Epithelial cell of esophagus (primary cell): ENCODE results near the gene SH3BGRL2.
"Not testable (repeated sequence)": the region's sequence is repeated elsewhere in the genome, so short reads cannot be mapped to it uniquely, and the experiment has no call there.

ENCODE experiments used
- DNase-seq: peaks from one replicate; pipeline ENCODE4 v3.0.0; 2010; ENCODE audit warnings: low read depth
- H3K4me3 ChIP-seq: 2 replicates; pipeline ENCODE4 v1.5.1; 2011; ENCODE audit warnings: mild to moderate bottlenecking, low read length, control low read depth
- TF ChIP-seq, protein P1 (sequence below): IDR thresholded peaks from 2 replicates; pipeline ENCODE4 v1.5.1; 2011; ENCODE audit warnings: low read depth, mild to moderate bottlenecking, low read length, control low read depth, inconsistent platforms; ENCODE audit not compliant: insufficient read depth; ENCODE audit errors: missing control alignments

SH3BGRL2 gene

DNA sequence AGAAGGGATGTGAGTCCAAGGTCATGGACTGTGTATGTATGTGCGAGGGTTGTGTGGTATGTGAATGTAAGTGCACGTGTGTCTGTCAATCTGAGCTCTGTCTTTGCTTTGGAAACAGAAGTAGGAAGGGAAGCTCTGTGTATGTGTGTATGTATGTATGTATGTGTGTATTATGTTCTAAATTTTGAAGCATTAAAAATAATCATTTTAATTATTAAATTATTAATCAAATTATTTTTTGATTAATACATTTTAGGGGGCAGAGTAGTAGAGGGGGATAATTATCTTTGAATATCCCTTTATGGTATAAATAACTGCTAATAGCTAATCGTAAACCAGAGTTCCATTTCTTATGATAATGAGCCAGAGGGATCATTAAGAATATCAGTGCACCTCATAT lies 42.8 kb downstream of the SH3BGRL2 start:
- no peak for DNase-seq
- H3K4me3 ChIP-seq: no peak overlapping the region
- TF ChIP-seq, protein P1, sequence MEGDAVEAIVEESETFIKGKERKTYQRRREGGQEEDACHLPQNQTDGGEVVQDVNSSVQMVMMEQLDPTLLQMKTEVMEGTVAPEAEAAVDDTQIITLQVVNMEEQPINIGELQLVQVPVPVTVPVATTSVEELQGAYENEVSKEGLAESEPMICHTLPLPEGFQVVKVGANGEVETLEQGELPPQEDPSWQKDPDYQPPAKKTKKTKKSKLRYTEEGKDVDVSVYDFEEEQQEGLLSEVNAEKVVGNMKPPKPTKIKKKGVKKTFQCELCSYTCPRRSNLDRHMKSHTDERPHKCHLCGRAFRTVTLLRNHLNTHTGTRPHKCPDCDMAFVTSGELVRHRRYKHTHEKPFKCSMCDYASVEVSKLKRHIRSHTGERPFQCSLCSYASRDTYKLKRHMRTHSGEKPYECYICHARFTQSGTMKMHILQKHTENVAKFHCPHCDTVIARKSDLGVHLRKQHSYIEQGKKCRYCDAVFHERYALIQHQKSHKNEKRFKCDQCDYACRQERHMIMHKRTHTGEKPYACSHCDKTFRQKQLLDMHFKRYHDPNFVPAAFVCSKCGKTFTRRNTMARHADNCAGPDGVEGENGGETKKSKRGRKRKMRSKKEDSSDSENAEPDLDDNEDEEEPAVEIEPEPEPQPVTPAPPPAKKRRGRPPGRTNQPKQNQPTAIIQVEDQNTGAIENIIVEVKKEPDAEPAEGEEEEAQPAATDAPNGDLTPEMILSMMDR: no peak

DNA sequence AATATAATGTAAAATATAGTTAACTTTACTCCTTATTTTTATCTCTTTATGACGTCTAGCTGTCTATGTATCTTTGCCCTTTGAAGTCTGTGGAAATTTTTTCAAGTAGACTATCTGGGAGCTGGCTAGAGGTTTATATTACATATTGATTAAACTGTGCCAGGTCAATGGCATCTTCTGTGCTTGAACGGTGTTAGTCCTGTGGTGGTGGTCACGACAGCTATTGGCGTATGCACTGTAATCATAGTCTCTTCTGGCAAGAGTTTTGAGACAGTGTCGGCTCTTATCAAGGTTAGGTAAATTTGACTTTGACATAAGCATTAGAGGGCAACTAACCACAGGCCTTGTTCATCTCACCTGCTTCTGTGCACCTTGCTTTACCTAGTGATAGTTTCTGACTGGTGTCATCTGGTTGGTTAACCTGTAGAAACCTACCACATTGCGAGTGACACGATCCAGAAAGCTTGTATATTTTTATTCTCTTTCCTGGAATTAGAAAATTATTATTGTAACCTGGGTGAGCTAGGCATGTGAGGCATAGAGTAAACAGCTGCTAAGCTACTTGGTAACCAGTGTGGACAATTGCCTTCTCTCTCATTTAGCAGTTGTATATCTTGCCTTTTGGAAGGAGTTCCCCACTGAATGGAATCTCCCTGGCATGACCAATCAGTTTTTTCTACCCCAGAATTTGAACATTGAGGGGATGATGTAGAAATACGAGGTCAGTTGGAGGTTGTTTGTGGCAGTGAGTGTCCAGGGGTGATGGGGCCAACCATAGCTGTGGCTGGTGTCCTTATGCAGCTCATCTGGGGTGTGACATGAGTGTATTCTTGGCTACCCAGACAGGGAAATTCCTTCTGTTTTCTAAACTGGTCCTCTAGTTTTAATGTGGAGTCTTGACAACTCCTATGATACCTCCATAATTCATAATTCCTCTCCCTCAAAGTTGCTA lies 45.9 kb downstream of the SH3BGRL2 start:
- DNase-seq: no peak
- TF ChIP-seq, protein P1: no peak

DNA sequence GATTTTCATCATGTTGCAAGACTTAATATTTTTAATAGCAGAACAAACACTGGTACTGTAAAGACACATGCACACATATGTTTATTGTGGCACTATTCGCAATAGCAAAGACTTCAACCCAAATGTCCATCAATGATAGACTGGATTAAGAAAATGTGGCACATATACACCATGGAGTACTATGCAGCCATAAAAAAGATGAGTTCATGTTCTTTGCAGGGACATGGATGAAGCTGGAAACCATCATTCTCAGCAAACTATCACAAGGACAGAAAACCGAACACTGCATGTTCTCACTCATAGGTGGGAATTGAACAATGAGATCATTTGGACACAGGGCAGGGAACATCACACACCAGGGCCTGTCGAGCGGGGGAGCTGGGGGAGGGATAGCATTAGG lies 51.6 kb downstream of the SH3BGRL2 start:
- H3K4me3 ChIP-seq, DNase-seq: not testable (repeated sequence)

More for the DNA sequence above, 45.9 kb downstream of the SH3BGRL2 start:
- no peak overlapping the region for H3K4me3 ChIP-seq

DNA sequence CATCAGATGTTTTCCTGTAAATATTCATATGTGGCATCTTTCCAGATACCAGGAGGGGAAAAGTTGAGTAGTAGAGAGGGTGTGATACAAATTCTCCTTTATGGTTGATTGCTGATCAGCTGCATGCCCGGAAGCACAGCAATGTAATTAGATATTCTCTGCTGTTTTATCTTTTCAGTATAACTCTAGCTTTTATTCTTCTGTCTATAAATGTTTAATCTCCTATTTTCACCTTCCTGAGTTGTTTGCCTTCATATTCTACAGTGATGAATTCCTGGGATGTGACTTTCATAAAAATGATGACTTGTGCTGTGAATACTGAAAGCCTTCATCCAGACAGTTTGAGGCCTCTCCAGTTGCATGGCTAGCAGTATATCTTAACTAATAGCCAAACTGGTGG lies 53.7 kb downstream of the SH3BGRL2 start:
- TF ChIP-seq, protein P1: no peak
- no peak overlapping the region for H3K4me3 ChIP-seq
- DNase-seq: no peak

DNA sequence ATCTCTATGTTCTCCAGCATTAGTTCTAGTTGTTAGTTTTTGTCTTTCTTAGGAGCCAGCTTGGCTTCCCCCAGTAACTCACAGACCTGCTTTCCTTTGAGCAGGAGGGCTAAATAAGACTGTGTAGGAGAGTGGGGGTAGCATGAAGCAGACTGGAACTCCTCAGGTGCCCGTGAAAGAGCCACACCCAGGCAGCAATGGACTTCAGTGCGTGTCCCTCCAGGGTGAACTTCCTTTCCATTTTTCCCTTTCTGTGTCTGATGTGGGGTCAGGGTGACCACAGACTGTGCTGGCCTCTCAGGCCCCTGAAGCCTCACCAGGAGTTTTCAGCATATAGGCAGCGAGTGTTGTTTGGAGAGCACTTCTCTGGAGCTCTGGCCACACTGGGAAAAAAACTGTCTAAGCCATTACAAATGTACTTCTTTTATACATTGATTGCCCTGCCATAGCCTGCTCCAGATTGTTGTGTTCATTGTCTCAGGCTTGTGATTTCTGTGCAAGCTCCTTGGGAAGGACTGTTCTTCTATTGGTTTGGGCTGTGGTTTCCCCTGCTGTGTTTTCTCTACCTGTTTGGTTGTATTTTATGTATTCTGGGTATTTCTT lies 55.7 kb downstream of the SH3BGRL2 start:
- no peak overlapping the region for H3K4me3 ChIP-seq
- no peak for DNase-seq
- TF ChIP-seq, protein P1: no peak

DNA sequence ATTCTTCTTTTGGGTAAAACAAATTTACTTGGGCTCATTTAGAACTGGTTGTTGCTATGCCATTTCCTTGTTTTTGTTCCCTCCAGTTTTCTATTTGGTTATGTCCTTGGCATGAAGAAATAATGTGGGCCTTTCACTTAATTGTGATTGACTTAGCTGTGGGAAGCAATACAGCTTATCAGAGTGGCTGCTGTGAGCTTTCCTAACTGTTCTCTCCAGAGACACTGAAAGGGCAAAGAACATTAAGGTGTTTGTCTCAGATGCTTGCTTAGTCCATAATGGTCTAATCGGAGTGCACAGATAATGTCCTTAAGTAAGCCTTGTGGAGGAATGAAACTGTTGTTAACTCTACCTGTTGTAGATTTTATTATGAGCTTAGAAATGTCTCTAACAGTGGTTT lies 56.6 kb downstream of the SH3BGRL2 start:
- H3K4me3 ChIP-seq: no peak overlapping the region
- TF ChIP-seq, protein P1: no peak
- no peak for DNase-seq

DNA sequence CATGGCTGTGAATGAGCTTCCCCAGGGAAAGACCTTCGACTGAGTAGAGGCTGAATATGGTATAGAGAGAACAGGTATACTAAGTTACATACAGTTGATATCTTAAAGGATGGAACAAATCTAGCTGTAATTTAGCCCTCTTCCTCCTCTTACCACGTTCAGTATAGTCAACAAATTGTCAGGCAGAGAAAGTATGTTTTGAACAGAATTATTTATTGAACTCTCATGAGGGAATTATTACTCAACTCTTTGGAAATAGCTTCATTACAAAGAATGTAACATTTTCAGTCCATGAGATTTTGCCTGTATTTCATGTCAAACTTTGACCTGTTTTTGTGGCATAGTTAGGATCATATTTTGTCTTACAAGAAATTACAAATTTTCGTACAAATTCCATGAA lies 63.0 kb downstream of the SH3BGRL2 start:
- TF ChIP-seq, protein P1: no peak
- H3K4me3 ChIP-seq: no peak overlapping the region
- no peak for DNase-seq
